Caco-2 (cell line): ENCODE measurements around the gene NPTXR. TPM values are rescaled to one million over a fixed set of nuclear protein-coding genes. Genes with fewer than 3 reads are reported as not detected.
A peak's percentile ranks its signal among the peaks of the same experiment; 100 is the strongest.

ENCODE experiments used
- BruUV-seq: library from RNA; stranded (reverse); fragments of 400-500 nt; replicated peaks from 2 replicates; lab custom pipeline; 2021; lab: Mats Ljungman, UMichigan
- CTCF ChIA-PET: fragments of 300-600 bp; sonication (Branson Sonifier 250); formaldehyde crosslinking; loops from one replicate; lab custom pipeline; 2022; ENCODE audit warnings: antibody characterized with exemption; lab: Charles Lee
- POLR2A ChIA-PET: fragments of 300-600 bp; sonication (Branson Sonifier 250); formaldehyde crosslinking; loops from one replicate; lab custom pipeline; 2022; ENCODE audit warnings: antibody characterized with exemption; lab: Charles Lee
- DNase-seq, 2 experiments: peaks; one replicate each; pipeline versions ENCODE4 v3.0.0 to v3.0.0-alpha.2; 2020 to 2022
- H3K27me3 ChIP-seq: replicated peaks from 2 replicates; pipeline ENCODE4 v1.6.0; 2011; ENCODE audit warnings: low read length; ENCODE audit not compliant: control insufficient read depth, insufficient read depth
- H3K36me3 ChIP-seq: 2 replicates; pipeline ENCODE4 v1.5.1; 2011; ENCODE audit warnings: low read length; ENCODE audit not compliant: control insufficient read depth, insufficient read depth
- H3K4me1 ChIP-seq: fragments of 250-450 bp; sonication (Bioruptor Pico); 2 replicates; pipeline ENCODE4 v1.5.1; 2020; ENCODE audit warnings: mild to moderate bottlenecking
- H3K4me3 ChIP-seq: 2 replicates; pipeline ENCODE4 v1.5.1; 2011; ENCODE audit warnings: low read depth, mild to moderate bottlenecking, control low read depth, low read length
- H3K9me3 ChIP-seq: fragments of 250-450 bp; sonication (Bioruptor Pico); 2 replicates; pipeline ENCODE4 v1.5.1; 2020; ENCODE audit warnings: mild to moderate bottlenecking, moderate library complexity
- H3K27ac Mint-ChIP-seq: one replicate; pipeline ENCODE4 v1.8.0; 2022; ENCODE audit warnings: mixed read lengths; ENCODE audit not compliant: unreplicated experiment
- H3K27me3 Mint-ChIP-seq: one replicate; pipeline ENCODE4 v1.8.0; 2022; ENCODE audit warnings: mixed read lengths; ENCODE audit not compliant: insufficient read depth, unreplicated experiment
- H3K36me3 Mint-ChIP-seq: one replicate; pipeline ENCODE4 v1.8.0; 2022; ENCODE audit warnings: mild to moderate bottlenecking, mixed read lengths; ENCODE audit not compliant: insufficient read depth, unreplicated experiment
- H3K4me1 Mint-ChIP-seq: one replicate; pipeline ENCODE4 v1.8.0; 2022; ENCODE audit warnings: low read depth, mixed read lengths; ENCODE audit not compliant: unreplicated experiment
- H3K4me3 Mint-ChIP-seq: one replicate; pipeline ENCODE4 v1.8.0; 2022; ENCODE audit warnings: mild to moderate bottlenecking, moderate library complexity, mixed read lengths; ENCODE audit not compliant: unreplicated experiment
- H3K9me3 Mint-ChIP-seq: one replicate; pipeline ENCODE4 v1.8.0; 2022; ENCODE audit warnings: mixed read lengths; ENCODE audit not compliant: unreplicated experiment
- intact Hi-C: fragments of 100-400 bp; cut with micrococcal nuclease; formaldehyde crosslinking; loops from one replicate; pipeline ENCODE4 v1.10.0; 2022; ENCODE audit not compliant: unreplicated experiment
- total RNA-seq: library from RNA; stranded (reverse); gene quantifications from 2 replicates; pipeline ENCODE4 v1.2.3, GENCODE V29; 2022
- TF ChIP-seq, protein P1 (sequence below), 2 experiments: fragments of 200-600 bp in 1 of 2; IDR thresholded peaks; 1 replicate in 1 of 2; 2 replicates in 1 of 2; pipeline versions ENCODE4 v1.5.1 to v1.8.0; 2011 to 2022; ENCODE audit warnings: antibody characterized with exemption in 1 of 2, control low read depth in 1 of 2, inconsistent platforms in 1 of 2, low read depth in 1 of 2, low read length in 1 of 2, mild to moderate bottlenecking in 1 of 2, moderate library complexity in 1 of 2; ENCODE audit not compliant: insufficient read depth in 1 of 2, severe bottlenecking in 1 of 2, unreplicated experiment in 1 of 2

The NPTXR gene
- total RNA-seq, 1 experiment from 2014 or later, result 16.4 TPM

DNA sequence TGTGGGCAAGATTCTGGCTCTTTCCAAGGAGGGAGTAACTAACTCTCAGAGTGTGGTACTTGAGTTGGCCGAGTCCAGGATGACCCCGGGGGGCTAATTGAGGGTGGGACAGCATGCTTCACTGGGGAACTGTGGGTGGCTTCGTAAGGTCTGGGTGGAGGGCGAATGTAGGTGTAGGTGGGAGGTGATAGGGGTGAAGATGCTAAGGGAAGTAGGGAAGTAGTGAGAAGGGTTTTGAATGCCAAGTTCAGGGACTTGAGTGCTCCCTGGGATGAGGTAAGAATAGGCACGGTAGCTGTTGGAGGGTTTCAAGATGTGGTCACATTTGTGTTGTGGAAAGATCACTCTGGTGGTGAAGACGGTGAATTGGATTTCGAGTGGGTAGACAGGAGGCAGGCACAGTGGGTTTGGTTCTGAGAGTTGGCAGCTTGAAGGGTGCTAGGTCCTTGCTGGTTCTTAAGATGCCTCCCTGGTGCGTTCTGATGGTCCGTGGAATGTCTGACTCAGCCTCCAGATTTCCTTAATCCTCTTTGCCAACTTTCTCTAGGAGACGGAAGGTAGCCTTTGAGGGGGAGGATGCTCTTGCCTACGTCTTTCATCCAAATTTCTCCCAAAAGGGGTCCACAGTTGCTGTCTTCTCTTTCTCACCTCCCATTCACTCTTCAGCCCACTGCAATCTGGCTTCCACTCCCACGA lies 47.4 kb downstream of the NPTXR start:
- H3K27ac Mint-ChIP-seq, result no peak overlapping the region
- Histone ChIP-seq H3K27me3 (no peaks in the 10 kb centered on the region), H3K36me3 (no peaks in the 10 kb centered on the region), H3K9me3 (no peaks in the 10 kb centered on the region), H3K4me1 (peaks cover 8% of the 10 kb centered on the region), H3K4me3 (no peak overlapping the region)
- no TSS peak for BruUV-seq
- no peaks in the 10 kb centered on the region for H3K4me1 Mint-ChIP-seq
- no peaks in the 10 kb centered on the region for H3K9me3 Mint-ChIP-seq
- POLR2A ChIA-PET, result no interaction called here
- H3K36me3 Mint-ChIP-seq, result no peaks in the 10 kb centered on the region
- no peak for DNase-seq
- H3K27me3 Mint-ChIP-seq, result peaks cover 22% of the 10 kb centered on the region
- CTCF ChIA-PET, result no interaction called here
- H3K4me3 Mint-ChIP-seq, result no peak overlapping the region
- intact Hi-C loops, result no loop called here
- TF ChIP-seq, protein P1, sequence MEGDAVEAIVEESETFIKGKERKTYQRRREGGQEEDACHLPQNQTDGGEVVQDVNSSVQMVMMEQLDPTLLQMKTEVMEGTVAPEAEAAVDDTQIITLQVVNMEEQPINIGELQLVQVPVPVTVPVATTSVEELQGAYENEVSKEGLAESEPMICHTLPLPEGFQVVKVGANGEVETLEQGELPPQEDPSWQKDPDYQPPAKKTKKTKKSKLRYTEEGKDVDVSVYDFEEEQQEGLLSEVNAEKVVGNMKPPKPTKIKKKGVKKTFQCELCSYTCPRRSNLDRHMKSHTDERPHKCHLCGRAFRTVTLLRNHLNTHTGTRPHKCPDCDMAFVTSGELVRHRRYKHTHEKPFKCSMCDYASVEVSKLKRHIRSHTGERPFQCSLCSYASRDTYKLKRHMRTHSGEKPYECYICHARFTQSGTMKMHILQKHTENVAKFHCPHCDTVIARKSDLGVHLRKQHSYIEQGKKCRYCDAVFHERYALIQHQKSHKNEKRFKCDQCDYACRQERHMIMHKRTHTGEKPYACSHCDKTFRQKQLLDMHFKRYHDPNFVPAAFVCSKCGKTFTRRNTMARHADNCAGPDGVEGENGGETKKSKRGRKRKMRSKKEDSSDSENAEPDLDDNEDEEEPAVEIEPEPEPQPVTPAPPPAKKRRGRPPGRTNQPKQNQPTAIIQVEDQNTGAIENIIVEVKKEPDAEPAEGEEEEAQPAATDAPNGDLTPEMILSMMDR (IDR thresholded peaks at IDR 0.05; ENCODE audit: insufficient read depth in 1 of 2, low read depth in 1 of 2, low read length in 1 of 2, severe bottlenecking in 1 of 2, unreplicated experiment in 1 of 2), result no peak

DNA sequence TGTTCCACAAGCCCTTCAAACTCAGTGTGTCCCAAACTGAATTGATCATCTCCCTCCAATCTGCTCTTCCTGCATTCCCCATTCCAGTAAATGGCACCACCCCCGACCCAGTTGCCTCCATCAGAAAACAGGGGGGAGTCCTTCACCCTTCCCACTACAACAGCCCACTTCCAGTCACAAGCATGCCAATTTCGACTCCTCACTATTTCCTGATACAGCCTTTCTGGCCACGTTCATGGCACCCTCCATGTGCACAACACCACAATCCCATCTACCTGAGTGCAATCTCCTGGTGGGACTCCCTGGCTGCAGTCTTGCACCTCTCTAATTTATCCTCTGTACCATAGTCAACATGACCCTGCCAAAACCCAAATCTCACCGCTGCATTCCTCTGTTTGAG lies 48.3 kb downstream of the NPTXR start:
- intact Hi-C loops, result no loop called here

DNA sequence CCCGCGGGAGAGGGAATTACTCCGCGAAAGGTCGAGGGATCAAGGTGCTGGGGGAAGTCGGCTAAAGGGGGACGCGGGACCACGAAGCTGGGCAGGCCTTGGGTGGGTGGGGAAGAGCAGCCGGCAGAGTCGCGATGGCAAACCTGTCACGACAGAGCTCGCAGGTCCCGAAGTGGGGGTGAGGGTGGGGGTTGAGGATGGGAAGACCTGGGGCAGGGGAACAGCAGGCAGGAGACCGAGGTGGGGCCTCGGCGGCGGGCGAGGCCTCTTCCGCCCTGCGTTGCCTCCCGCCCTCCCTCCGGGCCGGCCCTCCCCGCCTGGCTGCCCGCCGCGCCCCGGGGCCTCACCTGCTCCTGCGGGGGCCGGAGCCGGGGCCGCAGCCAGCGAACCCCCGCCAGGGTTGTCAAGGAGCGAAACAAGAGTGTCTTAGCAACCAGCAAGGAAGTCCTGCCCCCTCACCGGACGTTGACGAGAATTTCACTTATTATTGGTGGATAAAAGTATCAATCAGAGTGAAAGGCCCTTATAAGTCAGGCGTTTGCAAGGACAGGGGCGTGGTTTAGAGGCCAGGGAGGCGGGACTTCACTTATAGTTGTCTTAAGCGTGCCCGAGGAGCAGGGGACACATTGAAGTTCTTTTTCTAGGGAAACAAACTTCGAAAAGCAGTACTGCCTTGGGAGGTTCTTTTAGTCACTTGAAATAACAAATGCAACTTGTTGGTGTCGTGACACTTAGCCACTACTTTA lies 49.9 kb downstream of the NPTXR start, which contains the start of gene DNAL4:
DNAL4 (minus strand) TSS at position 423 of the 746 bp plus-strand sequence. CDS start 11,412 bp downstream, outside the sequence.
- no peaks in the 10 kb centered on the region for H3K36me3 Mint-ChIP-seq
- Histone ChIP-seq H3K9me3 (no peaks in the 10 kb centered on the region), H3K36me3 (no peaks in the 10 kb centered on the region), H3K4me3 (peak within 1 kb of the TSS; percentile 90), H3K4me1 (peaks cover 8% of the 10 kb centered on the region), H3K27me3 (no peaks in the 10 kb centered on the region)
- BruUV-seq, result no TSS peak
- CTCF ChIA-PET, result no interaction called here
- H3K4me3 Mint-ChIP-seq, result peak within 1 kb of the TSS; percentile 85
- DNase-seq, result peak; percentile 94 to 95
- H3K27ac Mint-ChIP-seq, result peak within 1 kb of the TSS; percentile 71
- H3K9me3 Mint-ChIP-seq, result no peaks in the 10 kb centered on the region
- no peaks in the 10 kb centered on the region for H3K4me1 Mint-ChIP-seq
- peaks cover 21% of the 10 kb centered on the region for H3K27me3 Mint-ChIP-seq
- POLR2A ChIA-PET, result no interaction called here
- intact Hi-C loops, result loop anchor here (1.0 kb wide), 1 partner anchor 49 kb away; no protein-coding TSS in a partner anchor
- TF ChIP-seq, protein P1 (IDR thresholded peaks at IDR 0.05; ENCODE audit: insufficient read depth in 1 of 2, low read depth in 1 of 2, low read length in 1 of 2, severe bottlenecking in 1 of 2, unreplicated experiment in 1 of 2), result no peak

More for the DNA sequence above, 48.3 kb downstream of the NPTXR start:
- Mint-ChIP-seq H3K27ac (no peak overlapping the region), H3K27me3 (peaks cover 22% of the 10 kb centered on the region), H3K9me3 (no peaks in the 10 kb centered on the region), H3K4me3 (no peak overlapping the region), H3K4me1 (no peaks in the 10 kb centered on the region), H3K36me3 (no peaks in the 10 kb centered on the region)
- TF ChIP-seq, protein P1 (IDR thresholded peaks at IDR 0.05; ENCODE audit: insufficient read depth in 1 of 2, low read depth in 1 of 2, low read length in 1 of 2, severe bottlenecking in 1 of 2, unreplicated experiment in 1 of 2), result no peak
- H3K4me3 ChIP-seq, result no peak overlapping the region
- no peaks in the 10 kb centered on the region for H3K27me3 ChIP-seq
- no peaks in the 10 kb centered on the region for H3K9me3 ChIP-seq
- BruUV-seq, result no TSS peak
- H3K4me1 ChIP-seq, result peaks cover 8% of the 10 kb centered on the region
- CTCF ChIA-PET, result no interaction called here
- H3K36me3 ChIP-seq, result no peaks in the 10 kb centered on the region
- POLR2A ChIA-PET, result no interaction called here
- DNase-seq, result no peak
